Activated CD4-positive, CD25-positive, alpha-beta regulatory T cell treated with anti-CD3 and anti-CD28 coated beads, Interleukin-2, amount 50 U/mL, for 72 hours (primary cell): ENCODE measurements around the gene DDX39B.
"Not testable (repeated sequence)": the region's sequence is repeated elsewhere in the genome, so short reads cannot be mapped to it uniquely, and the experiment has no call there.

Source experiments
- DNase-seq: peaks from one replicate; pipeline ENCODE4 v3.0.0; 2021

DDX39B gene

GRCh38 chr6:31575335-31575901, 33.6 kb upstream of the DDX39B start, which contains the start of gene TNF:
Gene TNF (plus strand): TSS chr6:31575565. CDS start chr6:31575742, 177 bp downstream.
- peak; percentile 61 for DNase-seq

DNA sequence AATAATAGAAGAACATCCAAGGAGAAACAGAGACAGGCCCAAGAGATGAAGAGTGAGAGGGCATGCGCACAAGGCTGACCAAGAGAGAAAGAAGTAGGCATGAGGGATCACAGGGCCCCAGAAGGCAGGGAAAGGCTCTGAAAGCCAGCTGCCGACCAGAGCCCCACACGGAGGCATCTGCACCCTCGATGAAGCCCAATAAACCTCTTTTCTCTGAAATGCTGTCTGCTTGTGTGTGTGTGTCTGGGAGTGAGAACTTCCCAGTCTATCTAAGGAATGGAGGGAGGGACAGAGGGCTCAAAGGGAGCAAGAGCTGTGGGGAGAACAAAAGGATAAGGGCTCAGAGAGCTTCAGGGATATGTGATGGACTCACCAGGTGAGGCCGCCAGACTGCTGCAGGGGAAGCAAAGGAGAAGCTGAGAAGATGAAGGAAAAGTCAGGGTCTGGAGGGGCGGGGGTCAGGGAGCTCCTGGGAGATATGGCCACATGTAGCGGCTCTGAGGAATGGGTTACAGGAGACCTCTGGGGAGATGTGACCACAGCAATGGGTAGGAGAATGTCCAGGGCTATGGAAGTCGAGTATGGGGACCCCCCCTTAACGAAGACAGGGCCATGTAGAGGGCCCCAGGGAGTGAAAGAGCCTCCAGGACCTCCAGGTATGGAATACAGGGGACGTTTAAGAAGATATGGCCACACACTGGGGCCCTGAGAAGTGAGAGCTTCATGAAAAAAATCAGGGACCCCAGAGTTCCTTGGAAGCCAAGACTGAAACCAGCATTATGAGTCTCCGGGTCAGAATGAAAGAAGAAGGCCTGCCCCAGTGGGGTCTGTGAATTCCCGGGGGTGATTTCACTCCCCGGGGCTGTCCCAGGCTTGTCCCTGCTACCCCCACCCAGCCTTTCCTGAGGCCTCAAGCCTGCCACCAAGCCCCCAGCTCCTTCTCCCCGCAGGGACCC, 32.6 kb upstream of the DDX39B start:
- DNase-seq = no peak

GRCh38 chr6:31573239-31574105, 31.7 kb upstream of the DDX39B start:
- no peak for DNase-seq

DNA sequence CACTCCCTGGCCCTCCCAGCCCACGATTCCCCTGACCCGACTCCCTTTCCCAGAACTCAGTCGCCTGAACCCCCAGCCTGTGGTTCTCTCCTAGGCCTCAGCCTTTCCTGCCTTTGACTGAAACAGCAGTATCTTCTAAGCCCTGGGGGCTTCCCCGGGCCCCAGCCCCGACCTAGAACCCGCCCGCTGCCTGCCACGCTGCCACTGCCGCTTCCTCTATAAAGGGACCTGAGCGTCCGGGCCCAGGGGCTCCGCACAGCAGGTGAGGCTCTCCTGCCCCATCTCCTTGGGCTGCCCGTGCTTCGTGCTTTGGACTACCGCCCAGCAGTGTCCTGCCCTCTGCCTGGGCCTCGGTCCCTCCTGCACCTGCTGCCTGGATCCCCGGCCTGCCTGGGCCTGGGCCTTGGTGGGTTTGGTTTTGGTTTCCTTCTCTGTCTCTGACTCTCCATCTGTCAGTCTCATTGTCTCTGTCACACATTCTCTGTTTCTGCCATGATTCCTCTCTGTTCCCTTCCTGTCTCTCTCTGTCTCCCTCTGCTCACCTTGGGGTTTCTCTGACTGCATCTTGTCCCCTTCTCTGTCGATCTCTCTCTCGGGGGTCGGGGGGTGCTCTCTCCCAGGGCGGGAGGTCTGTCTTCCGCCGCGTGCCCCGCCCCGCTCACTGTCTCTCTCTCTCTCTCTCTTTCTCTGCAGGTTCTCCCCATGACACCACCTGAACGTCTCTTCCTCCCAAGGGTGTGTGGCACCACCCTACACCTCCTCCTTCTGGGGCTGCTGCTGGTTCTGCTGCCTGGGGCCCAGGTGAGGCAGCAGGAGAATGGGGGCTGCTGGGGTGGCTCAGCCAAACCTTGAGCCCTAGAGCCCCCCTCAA, 30.5 kb upstream of the DDX39B start, which contains the start of gene LTA:
TSS of gene LTA (plus strand) at position 249 of the 871 bp plus-strand sequence. CDS start at position 703, 454 bp downstream.
- peak; percentile 79 for DNase-seq

- DNase-seq = no peak
These were observed 28.2 kb upstream of the DDX39B start for GRCh38 chr6:31569861-31570536.

DNA sequence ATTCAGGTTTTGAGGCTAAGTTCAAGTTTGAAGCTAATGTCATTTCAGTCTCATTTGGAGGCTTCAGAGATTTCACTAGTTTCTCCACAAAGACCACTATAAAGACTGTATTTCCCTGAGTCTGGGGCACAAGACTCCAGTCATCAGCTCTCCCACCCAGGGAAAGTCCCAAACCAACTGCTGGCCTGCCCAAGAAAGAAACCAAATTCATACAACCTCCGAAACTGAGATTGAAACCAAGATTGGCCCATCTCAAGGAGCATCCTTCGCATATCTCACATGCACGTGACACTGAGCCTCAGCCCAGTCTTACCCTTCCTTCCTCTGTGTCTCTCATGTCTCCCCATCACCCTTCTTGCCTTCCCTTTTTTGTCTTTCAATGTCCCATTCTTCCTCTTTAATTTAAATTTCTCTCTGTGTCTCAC, 26.7 kb upstream of the DDX39B start:
- peak; percentile 57 for DNase-seq

DNA sequence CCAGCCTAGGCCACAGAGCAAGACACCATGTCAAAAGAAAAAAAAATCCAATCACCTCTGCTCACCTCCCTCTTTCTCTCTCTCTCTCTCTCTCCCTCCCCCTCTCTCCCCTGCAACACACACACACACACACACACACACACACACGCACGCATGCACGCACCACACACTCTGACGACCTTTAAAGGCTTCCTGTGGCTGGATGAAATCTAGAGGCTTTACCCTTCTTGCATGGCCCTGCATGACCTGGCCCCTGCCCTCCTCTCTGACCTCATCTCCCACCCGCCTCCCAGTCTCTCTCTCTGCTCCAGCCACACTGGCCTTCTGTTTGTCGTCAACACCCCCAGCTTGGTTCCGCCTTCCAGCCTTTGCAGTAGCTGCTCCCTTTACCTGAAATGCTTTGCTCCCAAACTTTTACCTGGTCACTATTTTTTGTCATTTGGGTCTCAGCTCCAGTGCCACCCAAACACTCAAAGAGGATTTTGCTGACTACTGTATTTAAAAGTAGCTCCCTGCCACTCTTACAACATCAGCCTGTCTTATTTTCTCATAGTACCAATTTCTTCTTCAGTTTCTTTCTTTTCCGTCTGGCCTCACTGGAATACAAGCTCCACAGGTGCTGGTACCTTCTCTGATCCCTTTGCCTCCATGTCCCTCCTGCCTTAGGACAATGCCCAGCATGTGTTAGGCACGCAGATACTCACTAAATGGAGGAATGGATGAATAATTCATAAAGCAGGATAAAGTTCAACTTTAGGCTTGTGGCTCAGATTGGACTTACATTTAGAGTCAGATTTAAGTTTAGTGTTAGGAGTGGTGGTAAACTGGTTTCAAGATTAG, 25.9 kb upstream of the DDX39B start:
- no peak for DNase-seq

DNA sequence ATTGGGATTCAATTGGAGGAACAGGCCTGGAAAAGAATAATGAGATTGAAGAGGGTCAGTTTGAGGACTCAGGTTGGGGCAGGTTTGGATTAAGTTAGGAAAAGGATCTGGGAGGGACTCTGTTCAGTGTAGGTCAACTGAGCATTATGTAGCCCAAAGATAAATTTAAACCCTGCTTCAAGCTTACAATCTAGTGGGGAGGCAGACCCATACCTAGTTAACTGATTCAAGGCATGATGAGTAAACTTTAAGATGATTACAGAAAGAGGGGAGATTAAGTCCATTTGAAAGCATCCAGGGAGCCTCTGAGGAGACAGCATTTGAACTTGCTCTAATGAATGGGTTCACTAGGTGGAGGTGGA, 18.9 kb upstream of the DDX39B start:
- DNase-seq = no peak

GRCh38 chr6:31559958-31560696, 18.3 kb upstream of the DDX39B start:
- no peak for DNase-seq

DNA sequence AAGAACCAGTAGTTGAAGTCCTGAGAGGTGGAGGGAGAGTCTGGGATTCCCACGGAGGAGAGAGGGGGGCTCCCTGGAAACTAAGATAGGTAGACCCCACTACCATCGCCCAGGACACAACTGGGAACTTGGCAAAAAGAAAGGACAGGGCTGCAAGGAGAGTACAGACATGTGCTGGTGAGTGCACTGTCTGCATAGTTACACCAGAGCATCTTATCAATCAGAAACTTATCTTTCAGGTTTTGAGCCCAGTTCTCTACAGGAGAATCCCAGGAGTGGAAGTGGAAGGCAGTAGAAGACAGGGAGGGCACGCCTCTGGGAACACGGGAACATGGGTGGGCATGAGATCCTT, 17.8 kb upstream of the DDX39B start:
- no peak for DNase-seq

GRCh38 chr6:31558631-31559500, 17.1 kb upstream of the DDX39B start:
- no peak for DNase-seq

GRCh38 chr6:31558318-31558625, 16.5 kb upstream of the DDX39B start:
- no peak for DNase-seq

- DNase-seq = no peak
These were observed 15.9 kb upstream of the DDX39B start for GRCh38 chr6:31557443-31558317.

DNA sequence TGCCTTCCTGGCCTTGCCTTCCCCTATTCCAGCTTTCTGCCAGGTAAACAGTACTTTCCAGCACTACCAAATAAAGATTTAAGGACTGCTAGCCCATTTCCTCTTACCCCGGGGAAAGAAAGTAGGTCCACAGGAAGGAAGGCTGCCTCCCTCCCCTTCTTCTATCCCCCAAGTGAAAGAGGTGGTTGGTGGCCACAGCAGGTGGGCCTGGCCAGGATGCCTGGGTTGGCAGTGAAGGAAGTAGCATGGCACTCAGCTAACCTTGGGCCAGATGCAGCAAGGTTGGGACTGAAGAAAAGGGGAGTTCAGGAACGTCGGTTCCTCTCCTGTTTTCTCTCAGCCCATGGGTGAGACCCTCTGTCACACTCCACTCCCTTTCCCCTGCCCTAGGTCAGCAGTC, 14.5 kb upstream of the DDX39B start:
- DNase-seq = no peak

DNA sequence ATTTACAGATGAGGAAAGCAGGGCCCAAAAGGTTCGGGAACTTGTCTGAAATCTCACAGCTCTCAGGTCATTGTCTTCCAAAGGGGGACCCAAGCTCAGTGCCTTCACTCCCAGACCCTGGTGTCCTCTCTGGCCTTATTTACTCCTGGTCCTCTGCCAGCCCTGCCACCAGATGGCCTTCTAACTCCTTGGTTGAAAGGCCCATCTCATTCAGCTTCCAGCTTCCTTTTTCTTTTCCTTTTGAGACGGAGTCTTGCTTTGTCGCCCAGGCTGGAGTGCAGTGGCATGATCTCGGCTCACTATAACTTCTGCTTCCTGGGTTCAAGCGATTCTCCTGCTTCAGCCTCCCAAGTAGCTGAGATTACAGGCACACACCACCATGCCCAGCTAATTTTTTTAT, 9.6 kb upstream of the DDX39B start:
- DNase-seq = not testable (repeated sequence)

DNA sequence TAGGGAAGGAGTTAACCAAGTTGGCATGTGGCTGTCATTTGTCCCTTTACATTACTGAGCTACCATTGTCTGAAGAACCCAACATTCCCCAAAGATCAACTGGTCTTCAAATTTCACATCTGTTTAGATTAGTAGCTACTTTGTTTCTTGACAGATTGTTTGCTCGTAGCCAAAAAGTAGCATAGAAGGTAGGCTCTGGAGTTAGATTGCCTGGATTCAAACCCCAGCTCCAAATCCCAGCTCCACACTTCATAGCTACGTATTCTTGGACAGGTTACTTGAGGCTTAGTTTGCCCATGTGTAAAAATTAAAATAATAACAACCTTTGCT, 6.7 kb upstream of the DDX39B start:
- no peak for DNase-seq

GRCh38 chr6:31547727-31548543, 6.1 kb upstream of the DDX39B start:
- no peak for DNase-seq
